ENCODE data around the gene PDE8A. TPM values are rescaled to one million over a fixed set of nuclear protein-coding genes. Genes with fewer than 3 reads are reported as not detected.
A peak's percentile ranks its signal among the peaks of the same experiment; 100 is the strongest.

PDE8A gene
- total RNA-seq, 2 donors from 2014 or later = 19.2 to 23.2 TPM

DNA sequence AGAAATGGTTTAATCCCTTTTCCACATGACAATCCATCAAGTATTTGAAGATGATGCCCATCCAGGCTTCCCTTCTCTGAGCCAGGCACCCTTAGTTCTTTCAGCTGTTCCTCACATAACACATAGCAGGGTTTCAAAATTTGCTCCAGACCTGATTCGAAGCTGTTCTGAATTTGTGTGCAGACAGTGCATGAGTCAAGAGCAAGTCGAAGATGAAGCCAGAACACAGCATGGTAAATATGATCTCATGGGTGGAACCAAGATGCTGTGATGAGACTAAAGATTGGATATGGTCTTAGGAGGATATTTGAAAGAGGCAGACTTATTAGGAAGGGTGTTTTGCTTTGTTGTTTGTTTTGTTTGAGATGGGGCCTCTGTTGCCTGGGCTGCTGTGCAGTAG lies 32.6 kb upstream of the PDE8A start:
- no peak overlapping the region for H3K4me3 ChIP-seq
- TF ChIP-seq, protein P1, sequence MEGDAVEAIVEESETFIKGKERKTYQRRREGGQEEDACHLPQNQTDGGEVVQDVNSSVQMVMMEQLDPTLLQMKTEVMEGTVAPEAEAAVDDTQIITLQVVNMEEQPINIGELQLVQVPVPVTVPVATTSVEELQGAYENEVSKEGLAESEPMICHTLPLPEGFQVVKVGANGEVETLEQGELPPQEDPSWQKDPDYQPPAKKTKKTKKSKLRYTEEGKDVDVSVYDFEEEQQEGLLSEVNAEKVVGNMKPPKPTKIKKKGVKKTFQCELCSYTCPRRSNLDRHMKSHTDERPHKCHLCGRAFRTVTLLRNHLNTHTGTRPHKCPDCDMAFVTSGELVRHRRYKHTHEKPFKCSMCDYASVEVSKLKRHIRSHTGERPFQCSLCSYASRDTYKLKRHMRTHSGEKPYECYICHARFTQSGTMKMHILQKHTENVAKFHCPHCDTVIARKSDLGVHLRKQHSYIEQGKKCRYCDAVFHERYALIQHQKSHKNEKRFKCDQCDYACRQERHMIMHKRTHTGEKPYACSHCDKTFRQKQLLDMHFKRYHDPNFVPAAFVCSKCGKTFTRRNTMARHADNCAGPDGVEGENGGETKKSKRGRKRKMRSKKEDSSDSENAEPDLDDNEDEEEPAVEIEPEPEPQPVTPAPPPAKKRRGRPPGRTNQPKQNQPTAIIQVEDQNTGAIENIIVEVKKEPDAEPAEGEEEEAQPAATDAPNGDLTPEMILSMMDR (IDR thresholded peaks at IDR 0.05) = no peak
- H3K27ac ChIP-seq = peak overlapping the region; percentile 22 to 42
- DNase-seq (ENCODE audit: low spot score) = no peak
- no peaks in the 10 kb centered on the region for H3K27me3 ChIP-seq
- no peaks in the 10 kb centered on the region for H3K36me3 ChIP-seq
- H3K9me3 ChIP-seq = no peaks in the 10 kb centered on the region
- peaks cover 0 to 24% of the 10 kb centered on the region in 2 donors for H3K4me1 ChIP-seq

DNA sequence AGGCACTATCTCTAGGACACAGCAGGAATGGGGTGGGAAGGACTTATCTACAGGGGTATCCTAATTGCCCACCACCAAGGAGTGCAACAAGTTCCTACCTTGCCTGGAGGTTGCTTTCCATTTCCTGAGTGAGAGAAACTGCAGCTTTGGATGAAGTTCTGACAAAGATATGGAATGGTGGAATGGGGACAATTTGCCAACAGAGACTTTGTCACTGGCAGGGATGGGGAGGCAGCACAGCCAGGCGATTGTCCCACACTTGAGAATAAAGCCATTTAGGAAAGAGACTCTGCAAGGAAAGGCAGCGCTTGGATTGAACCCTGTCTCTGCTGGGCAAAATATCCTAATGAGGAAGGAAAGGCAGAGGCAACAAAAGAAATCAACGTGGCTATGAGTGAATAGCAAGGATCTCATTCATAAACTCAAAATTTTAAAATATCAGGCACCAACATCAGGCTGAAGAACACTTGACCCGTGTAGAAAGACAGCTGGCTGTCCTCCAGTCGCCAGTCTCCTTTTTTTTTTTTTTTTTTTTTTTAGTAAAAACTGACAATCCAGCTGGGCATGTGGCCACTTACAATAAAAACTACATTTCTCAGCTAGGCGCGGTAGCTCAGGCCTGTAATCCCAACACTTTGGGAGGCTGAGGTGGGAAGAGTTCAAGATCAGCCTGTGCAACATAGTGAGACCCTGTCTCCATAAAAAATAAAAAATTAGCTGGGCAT lies 31.6 kb upstream of the PDE8A start:
- H3K27me3 ChIP-seq = no peaks in the 10 kb centered on the region
- TF ChIP-seq, protein P1 (IDR thresholded peaks at IDR 0.05) = no peak
- H3K27ac ChIP-seq = no peak overlapping the region
- H3K4me1 ChIP-seq = peaks cover 0 to 16% of the 10 kb centered on the region in 2 donors
- H3K9me3 ChIP-seq = no peaks in the 10 kb centered on the region
- H3K36me3 ChIP-seq = no peaks in the 10 kb centered on the region
- DNase-seq (ENCODE audit: low spot score) = no peak
- no peak overlapping the region for H3K4me3 ChIP-seq

DNA sequence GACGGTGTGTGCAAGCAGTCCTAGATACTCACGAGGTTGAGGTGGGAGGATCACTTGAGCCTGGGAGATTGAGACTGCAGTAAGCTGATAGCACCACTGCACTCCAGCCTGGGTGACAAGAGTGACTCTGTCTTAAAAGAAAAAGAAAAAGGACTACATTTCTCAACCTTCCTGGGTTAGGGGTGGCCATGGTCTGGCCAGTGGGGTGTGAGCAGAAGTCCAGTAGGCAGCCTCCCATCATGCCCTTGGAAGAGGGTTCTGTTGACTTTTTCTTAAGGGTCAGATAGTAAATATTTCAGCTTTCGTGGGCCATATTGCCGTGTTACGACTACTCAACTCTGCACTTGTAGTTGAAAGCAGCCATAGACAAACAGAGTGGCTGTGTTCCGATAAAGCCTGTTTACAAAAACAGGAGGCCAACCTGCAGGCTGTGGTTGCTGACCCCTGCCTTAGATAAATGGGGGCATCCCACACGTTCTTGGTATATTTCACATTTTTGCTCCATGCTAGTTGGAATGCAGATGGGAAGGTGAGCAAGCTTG lies 31.0 kb upstream of the PDE8A start:
- DNase-seq (ENCODE audit: low spot score) = no peak

DNA sequence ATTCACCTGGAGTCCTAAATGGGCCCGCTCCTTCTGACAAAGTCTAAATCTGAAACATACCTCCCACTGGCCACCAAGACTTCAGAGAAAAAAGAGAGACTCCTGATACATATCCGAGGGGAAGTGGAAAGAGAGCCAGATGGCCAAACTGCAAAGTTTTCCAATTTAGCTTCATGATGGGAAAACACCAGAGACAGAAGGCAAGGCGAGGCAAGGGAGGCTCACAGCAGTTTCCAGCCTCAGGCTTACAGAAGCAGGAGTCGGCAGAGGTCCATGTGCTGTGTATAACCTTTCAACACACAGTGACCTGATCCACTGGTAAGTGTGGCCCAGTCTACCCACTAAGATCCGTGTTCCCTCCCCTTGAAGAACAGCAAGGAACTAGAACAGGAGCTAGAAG lies 29.9 kb upstream of the PDE8A start:
- H3K4me3 ChIP-seq = no peak overlapping the region
- H3K4me1 ChIP-seq = peaks cover 0 to 16% of the 10 kb centered on the region in 2 donors
- H3K36me3 ChIP-seq = no peaks in the 10 kb centered on the region
- no peaks in the 10 kb centered on the region for H3K27me3 ChIP-seq
- H3K27ac ChIP-seq = no peak overlapping the region
- TF ChIP-seq, protein P1 (IDR thresholded peaks at IDR 0.05) = no peak
- H3K9me3 ChIP-seq = no peaks in the 10 kb centered on the region
- DNase-seq (ENCODE audit: low spot score) = no peak

More for the DNA sequence above, 31.0 kb upstream of the PDE8A start:
- H3K27ac ChIP-seq = no peak overlapping the region
- TF ChIP-seq, protein P1 (IDR thresholded peaks at IDR 0.05) = no peak
- H3K36me3 ChIP-seq = no peaks in the 10 kb centered on the region
- no peak overlapping the region for H3K4me3 ChIP-seq
- no peaks in the 10 kb centered on the region for H3K27me3 ChIP-seq
- no peaks in the 10 kb centered on the region for H3K9me3 ChIP-seq
- H3K4me1 ChIP-seq = peaks cover 0 to 16% of the 10 kb centered on the region in 2 donors

DNA sequence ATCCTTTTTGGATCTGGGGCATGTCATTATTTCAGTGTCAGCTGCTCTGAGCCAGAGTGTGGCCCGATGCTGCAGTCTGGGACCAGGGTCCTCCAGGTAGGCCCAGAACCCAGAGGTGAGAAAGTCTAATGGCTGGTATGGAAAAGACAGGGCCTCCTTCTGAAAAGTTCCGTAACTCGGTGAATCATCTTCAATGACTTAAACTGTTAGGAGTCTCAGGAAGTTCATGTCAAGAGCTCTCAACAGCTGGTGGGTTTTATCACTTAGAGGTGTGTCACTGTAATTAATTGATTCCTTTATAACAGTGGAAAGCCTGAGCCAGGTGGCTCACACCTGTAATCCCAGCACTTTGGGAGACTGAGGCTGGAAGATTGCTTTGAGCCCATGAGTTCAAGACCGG lies 28.5 kb upstream of the PDE8A start:
- Histone ChIP-seq H3K9me3 (no peaks in the 10 kb centered on the region), H3K4me1 (peaks cover 0 to 4% of the 10 kb centered on the region in 2 donors), H3K27ac (no peak overlapping the region), H3K27me3 (no peaks in the 10 kb centered on the region), H3K36me3 (no peaks in the 10 kb centered on the region), H3K4me3 (no peak overlapping the region)
- DNase-seq (ENCODE audit: low spot score) = no peak
- TF ChIP-seq, protein P1 (IDR thresholded peaks at IDR 0.05) = no peak
